HG02642 (cell line): ENCODE measurements around the gene GCNT4.
A peak's percentile ranks its signal among the peaks of the same experiment; 100 is the strongest.

Experiments
- ATAC-seq: cut with Tn5 transposase; IDR thresholded peaks from one replicate; pipeline ENCODE4 v1.9.1; 2021; ENCODE audit warnings: mild to moderate bottlenecking; ENCODE audit not compliant: unreplicated experiment, poor library complexity

Gene GCNT4

DNA sequence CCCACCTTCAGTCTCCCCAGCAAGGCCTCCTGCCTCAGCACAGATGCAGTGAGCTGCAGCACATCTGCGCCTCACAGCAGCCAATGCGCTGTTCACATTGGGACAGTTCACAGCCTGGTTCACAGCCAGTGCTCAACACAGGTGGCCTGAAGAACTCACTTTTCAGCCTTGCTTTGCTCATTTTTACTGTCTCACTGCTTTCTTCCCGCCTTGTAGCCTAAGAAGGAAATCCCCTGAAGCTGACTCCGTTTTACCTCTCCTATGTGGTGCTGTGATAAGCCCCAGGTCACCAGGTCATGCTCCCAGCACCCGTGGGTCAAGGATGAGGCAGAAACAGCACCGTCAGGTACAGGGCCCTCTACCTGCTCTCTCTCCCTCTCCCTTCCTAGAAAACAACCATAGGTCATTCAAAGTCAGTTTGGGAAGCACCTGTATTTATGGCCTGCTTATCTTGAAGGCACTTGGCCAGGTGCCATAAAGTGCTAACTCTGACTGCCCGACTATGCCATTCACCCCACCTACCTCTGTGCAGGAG, 1.1 kb downstream of the GCNT4 start:
- ATAC-seq, result no peak

DNA sequence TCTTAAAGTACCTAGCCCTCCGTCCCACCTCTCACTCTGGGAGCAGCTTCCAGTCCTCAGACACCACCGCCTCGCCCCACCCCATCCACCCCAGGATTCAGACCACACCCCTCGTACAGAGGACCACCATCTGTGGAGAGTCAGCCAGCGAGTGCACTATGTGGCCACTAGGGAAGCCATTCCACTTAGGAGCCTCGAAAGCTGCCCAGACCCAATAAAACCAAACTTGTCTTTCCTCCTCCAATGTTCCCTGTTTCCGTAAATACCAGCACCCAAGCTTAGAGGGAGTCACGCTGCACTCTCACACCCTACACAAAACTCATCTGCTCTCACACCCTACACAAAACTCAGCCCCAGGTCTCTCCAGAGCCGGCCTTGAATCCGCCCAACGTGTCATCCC, 1.9 kb downstream of the GCNT4 start:
- no peak for ATAC-seq

DNA sequence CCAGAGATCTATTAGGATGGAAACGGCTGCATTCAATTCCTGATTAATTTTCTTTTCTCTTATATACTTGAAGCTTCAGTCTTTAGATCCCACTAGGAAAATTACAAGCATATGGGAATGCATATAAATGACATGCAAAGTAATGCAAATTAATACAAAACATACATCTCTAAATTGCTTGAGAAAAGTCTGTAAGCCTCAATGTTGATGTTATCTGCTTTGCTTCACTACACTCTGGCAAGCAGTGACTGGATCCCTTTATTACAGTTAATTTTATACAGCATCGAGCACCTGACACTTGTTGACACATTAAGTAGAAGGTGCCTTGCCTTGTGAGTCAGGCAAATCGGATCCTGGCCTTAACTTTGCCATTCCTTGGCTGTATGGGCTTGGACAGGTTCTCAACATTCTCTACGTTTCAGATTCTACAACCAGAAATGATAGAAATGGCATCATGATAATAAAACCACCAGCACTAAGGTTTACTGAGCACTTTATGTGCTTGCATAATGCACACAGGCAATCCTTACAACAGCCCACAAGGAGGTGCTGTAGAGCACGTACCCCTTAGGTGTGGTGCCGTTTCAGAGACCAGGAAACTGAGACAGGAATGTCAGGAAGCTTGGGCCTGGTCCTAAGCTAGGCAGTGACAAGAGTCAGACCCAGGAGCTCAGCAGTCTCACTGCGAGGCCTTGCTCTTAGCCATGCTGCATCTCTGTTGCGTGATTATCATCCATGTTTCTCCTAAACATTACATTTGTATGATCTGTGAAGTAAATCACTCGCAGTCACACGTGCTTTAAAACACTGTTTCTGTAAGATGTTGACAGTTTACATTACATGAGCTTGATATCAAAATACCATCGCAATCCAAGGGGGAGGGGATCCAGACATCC, 2.7 kb downstream of the GCNT4 start:
- ATAC-seq, result no peak

DNA sequence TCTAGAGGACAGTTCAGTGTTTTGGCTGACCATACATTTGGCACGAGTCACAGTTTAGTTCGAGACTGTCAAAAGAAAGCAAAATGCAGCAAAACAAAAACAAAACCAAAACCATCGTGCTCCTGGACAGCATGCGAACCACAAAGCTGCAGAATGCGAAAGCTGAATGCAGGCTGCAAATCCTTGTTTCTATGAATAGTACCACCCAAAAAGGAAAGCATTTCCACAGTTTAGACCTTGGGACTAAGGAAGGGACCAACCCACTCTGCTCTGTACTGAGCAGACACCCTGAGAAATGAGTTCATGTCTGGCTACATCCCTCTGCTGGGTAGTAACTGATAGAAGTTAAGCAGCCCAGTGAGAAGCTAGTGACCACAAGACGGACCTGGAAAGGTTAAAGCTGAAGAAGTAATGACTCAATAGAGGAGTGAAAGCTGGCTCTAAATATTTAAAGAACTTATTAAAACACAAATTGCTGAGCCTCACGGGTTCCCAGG, 3.9 kb downstream of the GCNT4 start:
- peak; percentile 48 for ATAC-seq

DNA sequence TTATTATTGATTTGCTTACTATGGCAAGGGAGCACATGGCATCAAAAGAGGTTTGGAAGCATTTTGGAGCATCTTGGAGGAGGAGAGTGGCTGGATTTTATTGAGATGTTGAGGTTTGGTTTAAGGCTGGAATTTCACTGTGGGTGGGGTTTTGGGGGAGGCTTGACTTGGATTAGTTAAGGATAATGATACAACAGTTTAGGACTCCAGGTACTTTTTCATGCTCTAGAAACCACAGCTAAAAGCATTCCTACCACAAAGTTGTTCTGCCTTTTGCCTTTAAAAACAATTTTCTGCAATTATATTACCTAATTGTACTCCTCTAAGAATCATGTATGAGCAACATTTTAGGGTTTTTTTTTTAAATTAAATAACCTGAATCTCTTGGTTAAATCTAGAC, 5.0 kb downstream of the GCNT4 start:
- no peak for ATAC-seq

DNA sequence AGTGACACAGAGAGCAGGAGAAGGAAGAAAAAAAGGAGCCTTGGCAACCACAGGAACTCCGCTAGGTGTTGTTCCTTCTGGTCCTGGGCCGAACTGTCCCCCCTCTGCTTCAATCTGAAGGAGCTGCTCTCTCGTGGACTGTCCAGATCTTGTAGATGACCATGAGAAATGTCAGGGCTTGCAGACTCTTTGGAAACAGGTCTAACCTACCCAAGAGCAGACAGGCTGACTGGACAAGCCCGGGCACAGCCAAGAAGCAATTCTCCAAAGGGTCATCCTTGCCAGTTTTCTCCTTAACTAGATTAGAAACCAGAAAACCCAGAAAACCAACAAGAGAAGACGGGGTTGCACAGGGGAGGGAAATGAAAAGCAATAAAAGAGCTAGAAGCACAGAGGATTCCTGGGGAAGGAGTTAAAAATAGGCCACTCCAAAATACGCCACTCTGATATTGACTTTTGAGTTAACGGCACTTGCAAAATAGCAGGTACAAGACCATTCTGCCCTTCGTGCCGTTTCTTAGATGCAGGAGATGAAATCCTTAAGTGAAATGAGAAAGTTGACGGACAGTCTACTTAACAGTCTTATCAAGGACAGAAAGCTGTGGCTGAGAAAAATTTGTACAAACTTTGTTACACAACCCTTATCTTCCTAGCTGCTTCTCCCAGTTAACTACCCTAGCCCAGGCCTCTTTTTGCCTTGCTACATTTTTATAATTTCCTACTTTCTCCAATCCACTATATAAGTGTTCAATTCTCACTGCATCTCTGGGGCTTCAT, 5.8 kb downstream of the GCNT4 start:
- no peak for ATAC-seq

DNA sequence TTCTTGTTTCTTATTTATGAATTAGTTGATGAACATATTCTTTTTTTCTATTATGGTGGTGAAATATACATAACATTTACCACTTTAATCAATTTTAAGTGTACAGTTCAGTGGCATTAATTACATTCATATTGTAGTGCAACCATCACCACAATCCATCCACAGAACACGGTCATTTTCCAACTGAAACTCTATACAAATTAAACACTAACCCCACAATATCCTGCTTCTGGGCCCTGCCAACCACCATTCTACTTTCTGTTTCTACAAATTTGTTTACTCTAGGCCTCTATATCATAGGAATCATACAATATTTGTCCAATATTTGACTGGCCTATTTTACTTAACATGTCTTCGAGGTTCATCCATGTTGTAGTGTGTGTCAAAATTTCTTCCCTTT, 7.3 kb downstream of the GCNT4 start:
- ATAC-seq, result no peak

DNA sequence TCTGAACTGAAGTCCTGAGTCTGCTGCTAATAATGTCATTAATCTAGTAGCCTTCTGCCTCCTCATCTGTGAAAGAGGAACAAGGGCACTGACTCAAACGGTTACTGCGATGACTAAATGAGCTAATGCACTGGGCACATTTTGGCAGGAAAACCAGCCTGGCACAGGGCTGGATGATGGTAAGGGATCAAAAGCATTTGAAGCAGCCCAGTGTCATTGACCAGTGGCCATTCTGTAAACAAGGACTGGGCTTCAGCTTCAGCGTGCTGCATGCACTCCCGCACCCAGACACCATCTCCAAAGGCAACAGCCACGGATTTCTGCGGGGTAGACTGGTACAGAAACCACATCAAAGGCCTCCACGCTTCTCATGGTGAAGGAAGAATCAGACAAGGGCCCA, 8.0 kb downstream of the GCNT4 start:
- no peak for ATAC-seq

DNA sequence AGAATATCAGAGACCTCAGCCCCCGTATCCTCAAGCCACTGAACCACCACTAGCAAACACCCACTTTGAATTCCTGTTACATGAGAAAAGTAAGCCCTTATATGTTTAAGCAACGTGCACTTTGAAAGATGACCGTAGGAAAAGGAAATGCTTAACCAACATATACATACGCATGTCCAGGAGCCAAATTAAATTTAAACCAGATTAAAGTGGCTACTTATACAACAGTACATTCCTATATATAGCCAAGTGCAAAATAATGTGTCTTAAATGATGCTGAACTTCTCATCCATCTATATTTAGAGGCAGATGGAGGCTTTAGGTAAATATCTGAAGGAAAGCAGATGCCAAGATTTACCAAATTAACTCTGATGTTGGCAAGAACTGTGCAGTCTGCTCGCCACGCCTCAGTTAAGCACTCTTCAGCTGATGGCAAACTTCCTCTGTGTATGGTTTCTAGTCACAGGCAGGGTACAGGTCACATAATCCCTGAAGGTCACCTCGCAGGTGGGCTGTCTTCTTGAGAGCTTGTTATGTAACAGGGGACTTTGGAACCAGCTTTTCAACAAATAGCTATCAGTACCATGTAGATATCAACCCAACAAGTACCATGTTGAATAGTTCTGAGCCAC, 8.6 kb downstream of the GCNT4 start:
- no peak for ATAC-seq

DNA sequence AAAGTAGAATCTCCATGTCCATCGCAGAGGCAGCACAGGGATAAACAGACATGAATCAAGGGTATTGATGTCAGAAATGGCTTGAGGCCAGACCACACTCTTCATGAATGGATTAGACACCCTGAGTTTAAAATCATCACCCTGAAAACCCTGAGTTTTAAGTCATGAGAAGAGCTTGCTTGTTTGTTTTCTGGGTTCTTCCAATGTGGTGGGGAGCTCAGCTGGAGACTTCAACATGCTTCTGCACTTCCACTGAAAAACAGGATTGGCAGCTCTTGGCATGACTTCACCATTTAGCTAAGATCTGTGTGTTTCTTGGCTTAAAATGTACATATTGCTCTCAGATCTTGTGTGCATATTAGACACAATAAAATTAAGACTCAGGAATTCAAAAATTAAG, 9.8 kb downstream of the GCNT4 start:
- no peak for ATAC-seq

DNA sequence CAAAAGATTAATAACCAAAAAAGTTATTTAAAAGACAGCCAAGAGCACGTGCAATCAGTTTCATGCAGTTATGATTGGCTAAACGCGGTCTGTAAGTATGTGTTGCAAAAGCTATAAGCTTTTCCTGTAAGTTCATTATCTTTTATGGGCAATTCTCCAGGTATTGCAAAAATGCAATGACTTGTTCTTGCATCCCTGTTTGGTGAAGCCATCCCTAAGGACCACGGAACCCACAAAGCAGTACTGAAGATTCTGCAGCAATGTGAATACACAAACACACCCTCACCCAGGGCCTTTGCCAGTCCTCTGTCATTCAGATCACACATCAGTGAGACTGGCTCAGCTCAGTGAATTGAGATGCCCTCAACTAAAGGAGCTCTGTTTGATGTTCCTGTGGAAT, 11.4 kb downstream of the GCNT4 start:
- ATAC-seq, result no peak

DNA sequence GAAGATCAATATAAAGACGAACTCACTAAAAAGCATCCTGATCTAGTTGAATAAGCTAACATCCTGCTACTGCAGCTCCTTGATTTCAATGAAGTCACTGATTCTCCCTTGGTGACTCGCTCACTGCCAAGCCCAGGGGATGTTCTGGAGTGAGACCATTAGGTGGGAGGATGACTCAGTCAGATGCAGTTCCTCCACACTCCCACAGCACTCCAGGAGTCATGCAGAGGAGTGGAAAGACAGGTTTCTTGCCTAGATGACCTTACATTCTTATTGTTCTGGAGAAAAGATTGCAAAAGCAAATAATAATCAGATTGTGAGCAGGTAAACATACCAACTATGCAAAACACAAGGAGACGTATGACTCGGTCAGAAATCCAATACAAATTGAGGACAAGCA, 15.3 kb downstream of the GCNT4 start:
- no peak for ATAC-seq

DNA sequence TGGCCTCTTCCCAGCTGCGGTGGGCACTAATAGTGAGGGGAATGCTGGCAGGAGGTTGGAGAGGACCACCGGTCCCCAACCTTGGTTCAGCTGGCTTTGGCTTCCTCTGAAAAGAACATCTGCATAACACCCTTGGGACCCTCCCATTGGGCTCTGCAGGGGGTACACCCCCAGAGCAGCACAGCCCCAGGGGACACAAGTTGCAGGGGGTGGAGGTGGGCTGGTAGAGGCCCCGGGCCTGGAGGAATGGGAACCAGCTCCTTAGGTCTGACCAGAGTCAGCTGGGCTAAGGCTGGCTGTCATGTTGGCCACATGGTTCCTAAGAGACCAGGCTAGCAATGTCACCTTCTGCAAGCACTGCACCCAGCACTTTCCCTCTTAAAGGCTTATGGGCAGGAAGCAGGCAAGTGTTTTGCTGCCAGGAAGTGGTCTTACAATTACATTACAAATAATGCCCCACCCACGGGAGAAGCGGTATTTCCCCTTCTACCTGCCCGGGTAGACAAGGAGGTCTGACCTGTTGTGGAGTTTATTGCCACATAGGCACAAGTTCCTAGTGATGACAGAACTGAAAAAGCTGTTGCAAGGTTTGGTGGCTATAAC, 18.1 kb downstream of the GCNT4 start:
- ATAC-seq, result no peak

DNA sequence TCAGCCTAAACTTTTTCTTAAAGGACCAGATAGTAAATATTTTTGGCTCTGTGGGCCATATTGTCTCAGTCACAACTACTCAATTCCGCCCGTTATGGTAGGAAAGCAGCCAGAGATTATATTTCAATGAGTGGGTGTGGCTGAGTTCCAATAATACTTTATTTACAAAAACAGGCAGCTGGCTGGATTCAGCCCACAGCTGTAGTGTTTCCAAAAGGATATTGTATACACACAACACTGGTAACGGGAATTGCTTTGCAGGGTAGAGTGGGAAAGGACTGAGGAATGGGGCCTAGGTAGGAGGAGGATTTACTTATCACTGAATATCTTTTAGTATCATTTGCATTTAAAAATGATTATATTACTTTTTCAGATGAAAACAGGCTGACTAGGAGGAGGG, 21.0 kb downstream of the GCNT4 start:
- ATAC-seq, result no peak

DNA sequence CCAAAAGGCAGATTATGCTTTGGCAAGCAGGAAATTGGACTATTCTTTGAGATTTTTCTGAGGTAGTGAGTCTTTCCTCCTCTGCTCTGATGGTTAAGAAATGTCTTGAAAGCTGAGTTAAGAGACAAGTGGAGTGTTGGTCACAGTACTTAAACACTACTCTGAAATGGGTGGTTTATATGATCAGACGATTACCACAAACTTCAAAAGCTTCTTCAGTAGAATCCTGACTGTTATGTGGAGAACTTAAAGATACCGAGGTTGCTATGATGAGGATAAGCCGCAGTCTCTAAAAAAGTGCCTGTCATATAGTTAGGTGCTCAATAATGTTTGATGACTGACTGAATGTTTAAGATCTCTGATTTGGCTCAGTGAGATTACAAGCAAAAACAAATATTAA, 24.3 kb downstream of the GCNT4 start:
- no peak for ATAC-seq

DNA sequence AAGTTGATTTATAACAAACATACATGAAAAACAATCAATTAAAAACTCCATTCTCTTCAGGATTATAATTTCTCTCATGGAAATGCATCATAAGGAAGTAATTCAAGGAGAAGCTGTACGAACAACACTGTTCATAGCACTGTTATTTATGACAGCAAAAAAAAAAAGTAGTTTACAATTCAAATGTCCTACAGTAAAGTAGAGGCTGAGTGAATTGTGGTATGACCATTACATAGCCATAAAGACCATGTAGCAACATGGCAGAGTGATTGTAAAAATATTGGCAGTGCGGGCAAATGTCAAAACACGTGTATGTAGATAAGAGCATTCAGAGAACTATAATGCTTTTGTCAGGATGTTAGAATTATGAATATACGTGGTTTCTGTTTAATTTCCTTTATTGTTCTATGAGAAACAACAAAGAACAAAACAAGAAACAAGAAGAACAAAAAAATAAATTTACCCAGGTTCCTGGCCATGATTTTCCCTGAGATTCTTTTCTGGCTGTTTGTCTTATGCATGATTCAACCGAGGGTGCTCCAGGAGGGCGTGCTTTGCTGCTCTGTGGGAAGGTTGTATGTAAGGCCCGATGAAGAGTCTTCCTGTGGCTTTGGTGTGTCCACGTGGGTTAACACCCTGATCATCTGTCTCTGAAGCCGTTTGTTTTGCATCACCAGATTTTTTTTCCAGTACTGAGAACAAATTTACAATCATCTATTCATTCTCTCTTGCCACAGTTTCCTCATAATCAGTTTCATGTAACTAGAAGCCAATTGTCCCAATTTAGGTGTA, 28.8 kb downstream of the GCNT4 start:
- ATAC-seq, result no peak

DNA sequence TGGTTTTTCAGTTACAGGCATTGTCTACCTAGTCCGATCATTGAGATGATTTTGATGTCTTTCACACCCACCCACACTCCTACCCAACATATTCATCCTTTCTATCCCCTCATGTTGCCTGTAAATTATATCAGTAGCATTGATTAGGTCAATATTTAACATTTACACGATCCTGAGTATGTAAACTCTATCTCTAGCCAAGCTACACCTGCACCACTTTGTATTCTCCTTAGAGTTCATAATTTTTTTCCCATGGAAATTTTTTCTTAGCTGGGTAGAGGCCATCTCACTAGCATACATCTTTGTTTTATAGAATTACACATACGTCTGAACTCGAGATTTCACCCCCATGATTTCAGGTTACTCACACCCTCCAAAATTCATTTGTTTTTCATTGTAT, 30.6 kb downstream of the GCNT4 start:
- ATAC-seq, result no peak

DNA sequence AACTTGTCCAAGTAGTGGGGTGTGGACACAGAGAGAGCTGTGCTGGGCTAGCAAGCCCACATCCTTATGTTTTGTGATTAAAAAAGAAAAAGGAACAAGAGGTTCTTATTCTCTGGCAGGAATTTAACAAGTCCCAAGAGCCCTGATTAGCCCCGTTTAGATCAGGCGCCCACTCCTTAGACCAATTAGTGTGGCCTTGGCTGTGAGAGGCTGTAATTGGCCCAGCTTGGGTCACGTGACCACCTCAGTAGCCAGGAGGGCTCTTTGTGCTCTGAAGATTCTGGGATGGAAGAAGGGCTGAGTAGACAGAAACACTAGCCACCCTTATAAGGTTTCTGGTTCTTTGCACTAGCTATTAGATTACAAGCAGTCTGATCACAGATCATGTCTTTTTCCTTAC, 31.1 kb downstream of the GCNT4 start:
- no peak for ATAC-seq

DNA sequence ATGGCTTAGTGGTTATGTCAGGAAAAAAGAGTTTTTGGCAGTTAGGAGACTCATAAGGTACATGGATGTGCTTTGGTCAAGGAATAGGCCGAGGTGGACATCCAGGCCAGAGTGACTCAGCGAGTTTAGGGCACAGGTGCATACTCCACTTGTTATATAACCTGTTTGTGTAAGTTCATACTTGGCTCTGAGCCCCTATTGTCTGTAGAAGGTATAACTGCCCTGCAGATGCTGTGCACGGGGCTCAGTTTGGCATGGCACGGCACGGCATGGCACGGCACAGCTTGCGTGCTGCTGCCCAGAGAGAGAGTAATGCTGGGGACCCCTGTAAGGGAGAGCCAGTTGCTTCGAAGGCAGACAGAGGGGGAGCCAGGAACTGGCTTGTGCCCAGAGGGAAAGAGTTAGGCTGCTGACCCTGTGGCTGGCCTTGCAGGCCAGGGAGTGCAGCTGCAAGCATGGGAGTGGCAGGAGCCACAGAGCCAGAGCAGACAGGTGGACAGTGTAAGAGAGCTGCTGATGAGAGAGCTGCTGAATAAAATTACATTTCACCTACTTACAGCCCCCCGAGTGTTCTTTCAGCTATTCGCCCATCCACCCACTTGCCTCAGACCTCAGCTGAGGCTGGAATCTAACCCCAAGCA, 32.2 kb downstream of the GCNT4 start:
- no peak for ATAC-seq
